ENCODE results near the gene KANSL3. TPM values are rescaled to one million over a fixed set of nuclear protein-coding genes. Genes with fewer than 3 reads are reported as not detected.
A peak's percentile ranks its signal among the peaks of the same experiment; 100 is the strongest.

KANSL3 gene
- total RNA-seq, 1 donor from 2014 or later = 31.7 TPM

GRCh38 chr2:96637385-96638143, 548 bp downstream of the KANSL3 start:
- peak overlapping the region; percentile 96 for H3K27ac ChIP-seq (replicated peaks)
- TF ChIP-seq CTCF (IDR thresholded peaks at IDR 0.05; ENCODE audit: borderline replicate concordance) = no peak
- peaks cover 21% of the 10 kb centered on the region for H3K36me3 ChIP-seq
- intact Hi-C loops (cut with micrococcal nuclease) = no loop called here
- H3K4me1 ChIP-seq = peaks cover 53% of the 10 kb centered on the region
- H3K4me3 ChIP-seq = peak overlapping the region; percentile 81
- no peaks in the 10 kb centered on the region for H3K9me3 ChIP-seq (replicated peaks)
- DNase-seq = peak; percentile 90
- H3K27me3 ChIP-seq (ENCODE audit: low read depth) = no peaks in the 10 kb centered on the region

- Histone ChIP-seq H3K36me3 (peaks cover 28% of the 10 kb centered on the region), H3K27me3 (ENCODE audit: low read depth) (no peaks in the 10 kb centered on the region), H3K4me1 (peaks cover 62% of the 10 kb centered on the region), H3K9me3 (replicated peaks) (no peaks in the 10 kb centered on the region), H3K4me3 (peak overlapping the region; percentile 81), H3K27ac (replicated peaks) (peak overlapping the region; percentile 96)
- no peak for TF ChIP-seq CTCF (IDR thresholded peaks at IDR 0.05; ENCODE audit: borderline replicate concordance)
- intact Hi-C loops (cut with micrococcal nuclease) = no loop called here
- DNase-seq = no peak
These were observed 1.5 kb downstream of the KANSL3 start for GRCh38 chr2:96636551-96637171.

DNA sequence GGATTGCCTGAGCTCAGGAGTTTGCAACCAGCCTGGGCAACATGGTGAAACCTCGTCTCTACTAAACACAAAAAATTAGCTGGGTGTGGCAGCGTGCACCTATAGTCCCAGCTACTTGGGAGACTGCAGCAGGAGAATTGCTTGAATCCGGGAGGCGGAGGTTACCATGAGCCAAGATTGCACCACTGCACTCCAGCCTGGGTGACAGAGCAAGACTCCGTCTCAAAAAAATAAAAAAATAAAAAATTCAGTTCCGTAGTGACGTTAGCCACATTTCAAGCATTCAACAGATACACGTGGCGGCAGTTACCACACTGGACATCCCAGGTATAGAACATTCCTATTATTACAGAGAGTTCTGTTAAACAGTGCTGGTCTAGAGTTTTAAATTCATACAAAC, 4.5 kb downstream of the KANSL3 start:
- peaks cover 78% of the 10 kb centered on the region for H3K4me1 ChIP-seq
- no peaks in the 10 kb centered on the region for H3K27me3 ChIP-seq (ENCODE audit: low read depth)
- no peak overlapping the region for H3K4me3 ChIP-seq
- no peak for TF ChIP-seq CTCF (IDR thresholded peaks at IDR 0.05; ENCODE audit: borderline replicate concordance)
- no peaks in the 10 kb centered on the region for H3K9me3 ChIP-seq (replicated peaks)
- H3K36me3 ChIP-seq = peaks cover 55% of the 10 kb centered on the region
- DNase-seq = no peak
- no peak overlapping the region for H3K27ac ChIP-seq (replicated peaks)
- intact Hi-C loops (cut with micrococcal nuclease) = no loop called here

DNA sequence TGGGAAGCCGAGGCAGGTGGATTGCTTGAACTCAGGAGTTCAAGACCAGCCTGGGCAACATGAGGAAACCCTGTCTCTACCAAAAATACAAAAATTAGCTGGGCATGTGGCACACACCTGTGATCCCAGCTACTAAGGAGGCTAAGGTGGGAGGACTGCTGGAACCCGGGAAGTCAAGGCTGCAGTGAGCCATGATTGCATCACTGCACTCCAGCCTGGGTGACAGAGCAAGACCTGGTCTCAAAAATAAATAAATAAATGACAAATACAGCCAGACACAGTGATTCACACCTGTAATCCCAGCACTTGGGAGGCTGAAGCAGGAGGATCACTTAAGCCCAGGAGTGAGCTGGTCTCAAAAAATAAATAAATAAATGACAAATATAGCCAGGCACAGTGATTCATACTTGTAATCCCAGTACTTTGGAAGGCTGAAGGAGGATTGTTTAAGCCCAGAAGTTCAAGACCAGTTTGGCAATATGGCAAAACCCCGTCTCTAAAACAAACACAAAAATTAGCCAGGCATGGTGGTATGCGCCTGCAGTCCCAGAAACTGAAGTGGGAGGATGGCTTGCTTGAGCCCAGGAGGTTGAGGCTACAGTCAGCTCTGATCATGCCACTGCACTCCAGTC, 6.2 kb downstream of the KANSL3 start:
- intact Hi-C loops (cut with micrococcal nuclease) = no loop called here
- H3K4me1 ChIP-seq = peaks cover 73% of the 10 kb centered on the region
- no peak overlapping the region for H3K27ac ChIP-seq (replicated peaks)

GRCh38 chr2:96626553-96626942, 11.6 kb downstream of the KANSL3 start:
- Histone ChIP-seq H3K9me3 (replicated peaks) (no peaks in the 10 kb centered on the region), H3K36me3 (peaks cover 45% of the 10 kb centered on the region), H3K4me1 (peaks cover 45% of the 10 kb centered on the region), H3K4me3 (no peak overlapping the region), H3K27ac (replicated peaks) (peak overlapping the region; percentile 53), H3K27me3 (ENCODE audit: low read depth) (no peaks in the 10 kb centered on the region)
- TF ChIP-seq CTCF (IDR thresholded peaks at IDR 0.05; ENCODE audit: borderline replicate concordance) = no peak
- DNase-seq = no peak
- intact Hi-C loops (cut with micrococcal nuclease) = no loop called here

More for the DNA sequence above, 6.2 kb downstream of the KANSL3 start:
- no peak for TF ChIP-seq CTCF (IDR thresholded peaks at IDR 0.05; ENCODE audit: borderline replicate concordance)
- Histone ChIP-seq H3K4me3 (no peak overlapping the region), H3K9me3 (replicated peaks) (no peaks in the 10 kb centered on the region), H3K36me3 (peaks cover 72% of the 10 kb centered on the region), H3K27me3 (ENCODE audit: low read depth) (no peaks in the 10 kb centered on the region)
- DNase-seq = no peak
